ENCODE results near the gene PTAFR. TPM values are rescaled to one million over a fixed set of nuclear protein-coding genes. Genes with fewer than 3 reads are reported as not detected.

Gene PTAFR
- total and polyA plus RNA-seq, 8 donors: 0.45 to 3.5 (median 1.9) TPM; not detected in 1

DNA sequence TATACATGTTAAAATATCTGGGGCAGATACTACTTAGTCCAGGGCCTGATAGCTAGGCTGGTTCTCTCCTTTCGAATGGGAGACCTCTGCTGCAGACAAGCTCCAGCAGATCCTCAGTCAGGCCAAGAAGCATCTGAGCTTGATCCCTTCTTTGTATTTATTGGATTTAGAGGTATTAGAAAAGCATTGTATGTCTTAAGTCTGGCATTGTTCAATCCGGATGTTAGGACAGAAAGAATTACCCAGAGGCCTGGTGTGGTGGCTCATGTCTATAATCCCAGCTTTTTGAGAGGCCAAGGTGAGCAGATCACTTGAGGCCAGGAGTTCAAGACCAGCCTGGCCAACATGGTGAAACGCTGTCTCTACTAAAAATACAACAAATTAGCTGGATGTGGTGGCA lies 66.9 kb downstream of the PTAFR start:
- H3K27me3 ChIP-seq: no peaks in the 10 kb centered on the region
- no peak overlapping the region for H3K4me3 ChIP-seq
- DNase-seq: no peak
- H3K9me3 ChIP-seq: no peaks in the 10 kb centered on the region
- intact Hi-C loops (cut with DNase I; ENCODE audit: low total_unique reads): no loop called here
- no peaks in the 10 kb centered on the region for H3K36me3 ChIP-seq
- no peak overlapping the region for H3K27ac ChIP-seq
- 82 to 91% (median 87%) methylated on average over 3 of the region's 3 CpGs for WGBS, 5 donors
- H3K4me1 ChIP-seq: peaks cover 0 to 22% (median 4%) of the 10 kb centered on the region in 4 donors
- no peak for TF ChIP-seq POLR2AphosphoS5 (IDR thresholded peaks at IDR 0.05)
- no peak for TF ChIP-seq EP300 (IDR thresholded peaks at IDR 0.05)
- no peak for TF ChIP-seq POLR2A (IDR thresholded peaks at IDR 0.05)
- TF ChIP-seq, protein P1, sequence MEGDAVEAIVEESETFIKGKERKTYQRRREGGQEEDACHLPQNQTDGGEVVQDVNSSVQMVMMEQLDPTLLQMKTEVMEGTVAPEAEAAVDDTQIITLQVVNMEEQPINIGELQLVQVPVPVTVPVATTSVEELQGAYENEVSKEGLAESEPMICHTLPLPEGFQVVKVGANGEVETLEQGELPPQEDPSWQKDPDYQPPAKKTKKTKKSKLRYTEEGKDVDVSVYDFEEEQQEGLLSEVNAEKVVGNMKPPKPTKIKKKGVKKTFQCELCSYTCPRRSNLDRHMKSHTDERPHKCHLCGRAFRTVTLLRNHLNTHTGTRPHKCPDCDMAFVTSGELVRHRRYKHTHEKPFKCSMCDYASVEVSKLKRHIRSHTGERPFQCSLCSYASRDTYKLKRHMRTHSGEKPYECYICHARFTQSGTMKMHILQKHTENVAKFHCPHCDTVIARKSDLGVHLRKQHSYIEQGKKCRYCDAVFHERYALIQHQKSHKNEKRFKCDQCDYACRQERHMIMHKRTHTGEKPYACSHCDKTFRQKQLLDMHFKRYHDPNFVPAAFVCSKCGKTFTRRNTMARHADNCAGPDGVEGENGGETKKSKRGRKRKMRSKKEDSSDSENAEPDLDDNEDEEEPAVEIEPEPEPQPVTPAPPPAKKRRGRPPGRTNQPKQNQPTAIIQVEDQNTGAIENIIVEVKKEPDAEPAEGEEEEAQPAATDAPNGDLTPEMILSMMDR (IDR thresholded peaks at IDR 0.05): no peak

- WGBS, 5 donors: 85 to 100% (median 93%) methylated on average over 2 of the region's 2 CpGs
These were observed 68.5 kb downstream of the PTAFR start for GRCh38 chr1:28108001-28108400.

DNA sequence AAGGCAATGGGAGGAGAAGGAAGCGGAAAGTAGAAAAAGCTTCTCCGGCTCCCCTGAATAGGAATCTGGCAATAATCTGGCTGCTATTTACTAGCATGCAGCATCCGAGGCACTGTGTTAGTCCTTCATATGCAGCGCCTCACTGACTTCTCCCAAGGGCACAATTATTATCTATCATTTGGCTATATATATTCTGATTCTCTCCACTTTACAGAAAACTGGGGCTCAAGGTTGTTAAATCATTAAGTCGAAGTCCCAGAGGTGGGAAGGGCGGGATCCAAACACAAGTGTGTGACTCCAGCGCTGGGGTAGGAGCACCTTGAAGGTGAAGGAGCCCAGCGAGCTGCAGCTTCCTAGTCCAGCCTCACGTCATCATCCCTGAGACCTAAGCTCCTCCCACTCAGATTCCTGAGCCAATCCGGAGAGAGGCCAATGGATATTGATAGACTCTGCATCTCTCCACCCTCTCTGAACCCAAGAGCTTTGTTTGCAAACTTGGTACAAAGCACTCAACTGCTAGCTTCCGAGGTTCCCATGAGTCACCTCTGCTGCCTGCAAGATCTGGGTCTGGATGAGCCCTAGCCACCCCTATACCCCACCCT lies 71.5 kb downstream of the PTAFR start:
- Histone ChIP-seq H3K4me1 (peaks cover 0 to 9% (median 4%) of the 10 kb centered on the region in 4 donors), H3K4me3 (peak overlapping the region in 2 of 4 donors; percentile 27 to 32), H3K27me3 (no peaks in the 10 kb centered on the region), H3K27ac (peak overlapping the region; percentile 1 to 68 (median 57)), H3K36me3 (no peaks in the 10 kb centered on the region), H3K9me3 (no peaks in the 10 kb centered on the region)
- WGBS, 5 donors: 18 to 31% (median 25%) methylated on average over 10 to 11 of the region's 11 CpGs
- intact Hi-C loops (cut with DNase I; ENCODE audit: low total_unique reads): no loop called here
- peak; percentile 75 to 79 for DNase-seq
- TF ChIP-seq, protein P1 (IDR thresholded peaks at IDR 0.05): no peak
- no peak for TF ChIP-seq EP300 (IDR thresholded peaks at IDR 0.05)
- TF ChIP-seq POLR2A (IDR thresholded peaks at IDR 0.05): peak in 1 of 4 donors; percentile 22
- peak in 2 of 3 donors; percentile 42 to 76 for TF ChIP-seq POLR2AphosphoS5 (IDR thresholded peaks at IDR 0.05)

More at GRCh38 chr1:28108001-28108400, 68.5 kb downstream of the PTAFR start:
- intact Hi-C loops (cut with DNase I; ENCODE audit: low total_unique reads): no loop called here
- Histone ChIP-seq H3K4me3 (no peak overlapping the region), H3K9me3 (no peaks in the 10 kb centered on the region), H3K4me1 (peaks cover 0 to 11% (median 4%) of the 10 kb centered on the region in 4 donors), H3K36me3 (no peaks in the 10 kb centered on the region), H3K27ac (no peak overlapping the region), H3K27me3 (no peaks in the 10 kb centered on the region)
- no peak for DNase-seq
- no peak for TF ChIP-seq POLR2AphosphoS5 (IDR thresholded peaks at IDR 0.05)
- TF ChIP-seq, protein P1 (IDR thresholded peaks at IDR 0.05): no peak
- no peak for TF ChIP-seq EP300 (IDR thresholded peaks at IDR 0.05)
- no peak for TF ChIP-seq POLR2A (IDR thresholded peaks at IDR 0.05)

DNA sequence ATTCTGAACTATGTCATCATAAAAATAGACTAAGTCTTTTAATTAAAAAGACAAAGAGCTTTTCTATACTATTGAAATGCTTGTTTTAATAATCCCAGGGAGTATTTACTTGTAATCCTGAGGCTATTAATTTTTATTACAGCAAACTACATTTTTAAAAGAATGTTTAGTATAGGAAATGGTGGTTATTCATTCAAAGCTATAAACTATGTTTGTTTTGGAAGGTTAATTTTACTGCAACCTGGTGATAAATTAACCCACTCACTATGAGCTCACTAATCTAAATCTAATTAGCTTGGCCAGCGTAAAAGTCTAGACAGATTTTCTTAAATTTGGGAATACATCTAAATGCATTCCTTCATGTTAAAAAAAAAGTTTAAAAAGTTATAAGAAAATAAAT lies 74.3 kb downstream of the PTAFR start:
- Histone ChIP-seq H3K4me1 (peaks cover 0 to 9% (median 4%) of the 10 kb centered on the region in 4 donors), H3K9me3 (no peaks in the 10 kb centered on the region), H3K36me3 (no peaks in the 10 kb centered on the region), H3K4me3 (no peak overlapping the region), H3K27me3 (no peaks in the 10 kb centered on the region), H3K27ac (no peak overlapping the region)
- no peak for TF ChIP-seq POLR2AphosphoS5 (IDR thresholded peaks at IDR 0.05)
- WGBS, 5 donors: 85 to 97% (median 93%) methylated on average over 1 of the region's 1 CpG
- intact Hi-C loops (cut with DNase I; ENCODE audit: low total_unique reads): no loop called here
- no peak for DNase-seq
